NCI-H2196 treated with DMSO at 0.1 percent for 48 hours (cell line): ENCODE data around the gene DCDC2.
"Not testable (repeated sequence)": the region's sequence is repeated elsewhere in the genome, so short reads cannot be mapped to it uniquely, and the experiment has no call there.

ENCODE experiments used
- DNase-seq: peaks from one replicate; lab custom pipeline; 2025; ENCODE audit not compliant: unreplicated experiment; lab: John Stamatoyannopoulos, UW

The DCDC2 gene

GRCh38 chr6:24227556-24227955 lies 130.3 kb downstream of the DCDC2 start:
- DNase-seq, result no peak

- no peak for DNase-seq
These were observed 131.3 kb downstream of the DCDC2 start for GRCh38 chr6:24226541-24226940.

GRCh38 chr6:24225838-24226237 lies 132.0 kb downstream of the DCDC2 start:
- no peak for DNase-seq

- DNase-seq, result no peak
These were observed 134.5 kb downstream of the DCDC2 start for GRCh38 chr6:24223115-24223919.

GRCh38 chr6:24219670-24220069 lies 138.2 kb downstream of the DCDC2 start:
- no peak for DNase-seq

- DNase-seq, result no peak
These were observed 142.9 kb downstream of the DCDC2 start for GRCh38 chr6:24214984-24215383.

- no peak for DNase-seq
These were observed 150.4 kb downstream of the DCDC2 start for GRCh38 chr6:24207413-24207812.

- peak; percentile 29 for DNase-seq
These were observed 152.8 kb downstream of the DCDC2 start for GRCh38 chr6:24205020-24205492.

GRCh38 chr6:24204113-24204512 lies 153.7 kb downstream of the DCDC2 start:
- DNase-seq, result not testable (repeated sequence)

GRCh38 chr6:24197892-24198291 lies 160.0 kb downstream of the DCDC2 start:
- no peak for DNase-seq

GRCh38 chr6:24195836-24196597 lies 161.8 kb downstream of the DCDC2 start:
- no peak for DNase-seq

- no peak for DNase-seq
These were observed 162.7 kb downstream of the DCDC2 start for GRCh38 chr6:24194978-24195700.

- DNase-seq, result no peak
These were observed 164.5 kb downstream of the DCDC2 start for GRCh38 chr6:24193364-24193763.

- DNase-seq, result no peak
These were observed 166.5 kb downstream of the DCDC2 start for GRCh38 chr6:24191346-24191745.

- no peak for DNase-seq
These were observed 169.2 kb downstream of the DCDC2 start for GRCh38 chr6:24188578-24189080.

GRCh38 chr6:24187965-24188577 lies 169.8 kb downstream of the DCDC2 start:
- DNase-seq, result no peak

GRCh38 chr6:24186349-24186748 lies 171.5 kb downstream of the DCDC2 start:
- DNase-seq, result no peak

- no peak for DNase-seq
These were observed 174.3 kb downstream of the DCDC2 start for GRCh38 chr6:24183584-24183983.

GRCh38 chr6:24157886-24158285 lies 200.0 kb downstream of the DCDC2 start:
- no peak for DNase-seq

GRCh38 chr6:24154121-24154520 lies 203.7 kb downstream of the DCDC2 start:
- no peak for DNase-seq

GRCh38 chr6:24152014-24152413 lies 205.8 kb downstream of the DCDC2 start:
- no peak for DNase-seq
